ENCODE data around the gene SEPTIN1.

The SEPTIN1 gene

DNA sequence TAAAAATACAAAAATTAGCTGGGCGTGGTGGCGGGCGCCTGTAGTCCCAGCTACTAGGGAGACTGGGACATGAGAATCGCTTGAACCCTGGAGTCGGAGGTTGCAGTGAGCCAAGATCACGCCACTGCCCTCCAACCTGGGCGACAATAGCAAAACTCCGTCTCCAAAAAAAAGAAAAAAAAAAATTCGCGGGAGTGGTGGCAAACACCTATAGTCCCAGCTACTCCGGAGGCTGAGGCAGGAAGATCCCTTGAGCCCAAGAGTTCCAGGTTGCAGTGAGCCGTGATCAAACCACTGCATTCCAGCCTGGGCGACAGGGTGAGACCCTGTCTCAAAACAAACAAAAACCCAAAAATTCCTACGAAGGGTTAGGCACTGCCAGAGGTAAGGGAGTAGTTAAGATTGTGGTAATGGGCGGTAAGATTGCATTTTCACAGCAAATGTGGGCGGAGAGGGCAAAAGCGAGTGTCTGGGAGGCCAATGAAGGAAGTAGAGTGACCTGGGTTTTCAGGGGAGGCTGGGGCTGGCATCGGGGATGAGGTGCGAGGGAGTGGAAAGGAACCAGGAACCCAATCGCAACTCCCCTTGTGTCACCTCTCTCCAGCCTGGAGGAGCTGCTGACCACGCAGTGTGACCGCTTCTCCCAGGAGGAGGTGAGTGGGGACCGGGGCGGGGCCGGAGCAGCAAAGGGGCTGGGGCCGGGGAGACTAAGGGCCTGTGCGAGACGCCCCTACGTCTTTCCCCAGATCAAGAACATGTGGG is 5.1 kb downstream of the SEPTIN1 start:
- no peak for DNase-seq (ENCODE audit: low read depth)

DNA sequence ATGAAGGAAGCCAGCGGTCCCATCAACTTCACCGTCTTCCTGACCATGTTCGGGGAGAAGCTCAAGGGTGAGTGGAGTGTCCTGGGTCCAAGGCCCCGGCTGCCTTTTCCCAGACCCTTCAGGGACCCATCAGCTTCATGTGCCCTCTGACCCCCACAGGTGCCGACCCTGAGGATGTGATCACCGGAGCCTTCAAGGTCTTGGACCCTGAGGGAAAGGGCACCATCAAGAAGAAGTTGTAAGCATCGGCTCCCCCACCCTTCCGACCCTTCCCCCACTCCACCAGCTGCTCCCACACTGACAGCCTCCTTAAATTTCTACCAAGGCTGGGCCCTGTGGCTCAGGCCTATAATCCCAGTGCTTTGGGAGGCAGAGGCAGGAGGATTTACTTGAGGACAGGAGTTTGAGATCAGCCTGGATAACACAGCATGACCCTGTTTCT is 5.9 kb downstream of the SEPTIN1 start:
- DNase-seq (ENCODE audit: low read depth): no peak

DNA sequence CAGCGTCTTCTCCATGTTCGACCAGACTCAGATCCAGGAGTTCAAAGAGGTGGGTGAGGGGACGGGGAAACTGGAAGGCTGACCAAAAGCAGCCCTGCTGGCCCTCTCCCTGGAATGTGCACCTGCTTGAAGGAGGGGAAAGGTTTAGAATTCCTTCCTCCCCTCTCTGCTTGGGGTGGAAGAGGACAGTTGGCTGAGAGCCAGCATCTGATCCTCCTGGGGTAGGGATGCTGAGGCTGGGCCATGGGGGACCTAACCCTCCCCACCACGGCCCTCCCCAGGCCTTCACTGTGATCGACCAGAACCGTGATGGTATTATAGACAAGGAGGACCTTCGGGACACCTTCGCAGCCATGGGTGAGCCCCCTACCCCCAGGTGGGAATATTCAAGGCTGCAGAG is 6.5 kb downstream of the SEPTIN1 start:
- DNase-seq (ENCODE audit: low read depth): no peak

DNA sequence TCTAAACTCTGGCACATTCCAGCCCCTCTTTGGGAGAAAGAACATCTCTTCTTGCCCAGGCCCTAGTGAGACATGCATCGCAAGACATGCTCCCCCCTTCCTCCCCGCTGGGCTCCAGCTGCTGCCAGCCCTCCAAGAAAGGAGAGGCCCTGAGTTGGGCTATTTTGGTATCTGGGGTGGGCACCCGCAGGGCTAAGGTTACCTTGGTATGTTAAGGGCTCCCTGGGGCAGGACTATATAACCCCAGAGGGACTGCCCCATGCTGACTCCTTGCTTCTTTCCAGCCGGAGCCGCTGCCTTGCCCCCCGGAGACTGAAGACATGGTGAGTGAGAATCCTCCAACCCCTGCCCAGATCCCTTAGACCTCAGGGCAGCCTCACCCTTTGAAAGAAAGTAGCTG is 7.8 kb downstream of the SEPTIN1 start, which contains the start of gene MYL11:
MYL11 (plus strand) TSS at position 265 of the 400 bp plus-strand sequence; CDS start at position 321, 56 bp downstream.
- DNase-seq (ENCODE audit: low read depth): no peak

DNA sequence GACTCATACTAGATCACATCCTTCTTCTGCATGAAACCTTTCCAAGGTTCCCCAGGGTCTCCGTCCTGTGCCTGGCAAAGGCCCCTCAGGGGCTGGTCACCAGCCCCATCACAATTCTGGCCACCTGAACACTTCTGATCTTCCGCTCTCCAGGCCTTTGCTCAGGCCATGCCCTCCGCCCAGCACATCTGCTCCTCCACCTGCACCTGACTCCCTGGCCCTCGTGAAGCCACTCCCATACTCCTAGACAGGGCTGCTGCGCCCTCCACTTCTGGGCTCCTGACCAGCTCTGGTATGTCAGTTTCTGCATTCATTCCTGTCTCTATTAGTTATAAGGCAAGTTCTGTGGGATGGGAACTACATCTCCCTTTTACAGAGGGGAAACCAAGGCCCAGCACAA is 9.6 kb downstream of the SEPTIN1 start:
- no peak for DNase-seq (ENCODE audit: low read depth)

DNA sequence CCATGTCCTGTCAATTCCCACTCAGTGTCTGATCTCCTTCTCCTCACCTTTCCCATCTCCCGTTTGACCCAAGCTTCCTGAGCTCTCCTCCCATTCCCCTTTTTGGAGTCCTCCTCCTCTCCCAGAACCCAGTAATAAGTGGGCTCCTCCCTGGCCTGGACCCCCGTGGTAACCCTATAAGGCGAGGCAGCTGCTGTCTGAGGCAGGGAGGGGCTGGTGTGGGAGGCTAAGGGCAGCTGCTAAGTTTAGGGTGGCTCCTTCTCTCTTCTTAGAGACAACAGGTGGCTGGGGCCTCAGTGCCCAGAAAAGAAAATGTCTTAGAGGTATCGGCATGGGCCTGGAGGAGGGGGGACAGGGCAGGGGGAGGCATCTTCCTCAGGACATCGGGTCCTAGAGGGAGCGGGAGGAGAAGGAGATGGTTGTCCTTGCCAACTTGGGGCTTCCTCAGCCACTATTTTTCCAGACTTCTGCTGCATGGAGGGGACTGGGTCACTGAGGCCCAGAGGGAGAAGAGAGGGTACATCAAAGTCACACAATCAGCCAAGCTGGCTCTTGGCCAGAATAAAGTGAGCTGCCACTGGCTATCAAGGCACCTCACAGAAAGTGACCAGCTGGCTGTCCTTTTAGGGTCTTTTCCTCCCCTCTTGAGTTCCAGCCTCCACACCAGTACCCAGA is 10.2 kb downstream of the SEPTIN1 start:
- DNase-seq (ENCODE audit: low read depth): no peak

DNA sequence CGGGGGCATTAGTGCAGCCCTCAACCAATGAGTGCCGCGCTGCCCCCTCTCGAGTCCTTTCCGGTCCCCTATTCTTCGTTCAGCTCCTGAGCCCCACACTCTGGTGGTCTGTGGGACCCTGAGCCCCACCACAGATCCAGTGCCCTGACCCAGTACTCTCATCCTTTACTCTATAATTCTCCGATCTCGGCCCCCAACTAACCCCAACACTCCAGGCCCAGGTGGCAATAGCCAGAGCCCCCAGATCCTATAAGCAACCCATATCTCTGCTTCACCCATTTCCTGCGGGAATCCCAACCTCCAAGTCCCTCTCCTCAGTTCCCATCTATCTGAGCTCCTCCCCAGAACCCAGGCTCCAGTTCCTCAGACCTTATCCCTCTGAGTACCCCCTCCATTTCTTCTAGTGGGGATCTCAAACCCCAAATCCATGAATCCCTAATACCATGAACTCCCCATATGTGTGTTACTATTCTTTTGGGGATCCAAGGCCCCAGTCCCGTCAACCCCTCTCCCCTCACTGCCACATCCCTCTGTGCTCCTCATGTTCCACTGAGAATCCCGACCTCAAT is 11.0 kb downstream of the SEPTIN1 start:
- no peak for DNase-seq (ENCODE audit: low read depth)

DNA sequence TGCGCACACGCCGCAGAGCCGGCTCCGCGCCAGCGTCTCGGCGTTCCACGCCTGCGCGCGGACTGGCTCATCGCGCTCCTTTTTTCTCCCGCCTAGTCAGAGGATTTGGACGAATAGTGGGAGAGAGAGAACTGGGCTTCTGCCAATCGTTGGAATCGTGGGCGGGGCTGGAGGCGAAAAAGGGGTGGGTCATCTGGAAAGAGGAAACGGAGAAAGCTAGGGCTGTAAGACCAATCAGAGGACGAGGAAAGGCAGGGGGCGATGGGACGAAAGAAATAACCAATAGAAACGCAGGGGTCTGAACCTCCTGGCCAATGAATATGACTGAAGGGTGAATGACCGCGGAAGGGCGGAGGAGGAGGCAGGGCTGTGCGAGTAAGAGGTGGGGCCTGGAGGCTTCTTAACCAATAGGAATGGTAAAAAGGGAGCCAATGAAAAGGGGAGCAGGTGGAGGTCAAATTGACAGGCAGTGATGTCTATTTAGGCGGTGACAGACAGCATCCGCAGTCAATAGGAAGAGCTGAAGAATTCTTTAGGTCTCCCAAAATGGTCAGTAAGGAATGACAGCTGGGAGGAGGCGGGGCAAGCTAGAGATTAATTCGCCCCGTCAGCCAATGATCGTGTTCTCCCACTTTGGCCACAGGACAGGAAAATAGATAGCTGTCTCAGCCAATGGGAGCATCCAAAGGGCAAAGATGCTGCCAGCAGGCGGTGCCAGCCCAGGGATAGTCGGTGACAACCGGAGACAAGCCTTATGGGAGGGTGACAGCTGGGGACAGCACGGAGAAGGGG is 11.7 kb downstream of the SEPTIN1 start, which contains the start of gene TBC1D10B:
TBC1D10B (minus strand) TSS at position 39 of the 792 bp plus-strand sequence. CDS start 311 bp downstream, outside the sequence.
- peak; percentile 98 for DNase-seq (ENCODE audit: low read depth)

DNA sequence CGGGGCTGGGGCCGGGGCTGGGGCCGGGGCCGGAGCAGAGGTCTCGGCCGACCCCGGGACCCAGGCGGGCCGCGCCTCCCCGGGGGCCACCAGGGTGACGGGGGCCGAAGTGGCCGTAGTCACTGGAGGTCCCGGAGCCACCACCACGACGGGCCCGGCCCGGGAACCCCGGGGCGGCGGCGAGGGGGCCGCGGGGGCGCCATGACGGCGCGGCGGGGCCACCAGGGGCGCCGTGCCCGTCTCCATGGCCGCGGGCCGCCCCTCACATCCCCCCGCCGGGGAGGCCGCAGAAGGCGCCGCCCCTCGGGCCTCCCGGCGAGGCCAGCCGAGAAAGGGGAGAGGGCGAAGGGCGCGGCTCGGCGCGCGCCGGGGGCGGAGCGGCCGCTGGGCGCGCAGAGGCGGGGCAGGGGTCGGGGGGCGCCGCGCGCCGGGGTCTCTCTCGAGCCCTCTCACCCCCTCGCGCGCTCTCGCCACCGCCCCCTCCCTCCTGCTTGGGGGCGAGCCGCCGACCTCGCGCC is 12.4 kb downstream of the SEPTIN1 start:
- DNase-seq (ENCODE audit: low read depth): no peak

DNA sequence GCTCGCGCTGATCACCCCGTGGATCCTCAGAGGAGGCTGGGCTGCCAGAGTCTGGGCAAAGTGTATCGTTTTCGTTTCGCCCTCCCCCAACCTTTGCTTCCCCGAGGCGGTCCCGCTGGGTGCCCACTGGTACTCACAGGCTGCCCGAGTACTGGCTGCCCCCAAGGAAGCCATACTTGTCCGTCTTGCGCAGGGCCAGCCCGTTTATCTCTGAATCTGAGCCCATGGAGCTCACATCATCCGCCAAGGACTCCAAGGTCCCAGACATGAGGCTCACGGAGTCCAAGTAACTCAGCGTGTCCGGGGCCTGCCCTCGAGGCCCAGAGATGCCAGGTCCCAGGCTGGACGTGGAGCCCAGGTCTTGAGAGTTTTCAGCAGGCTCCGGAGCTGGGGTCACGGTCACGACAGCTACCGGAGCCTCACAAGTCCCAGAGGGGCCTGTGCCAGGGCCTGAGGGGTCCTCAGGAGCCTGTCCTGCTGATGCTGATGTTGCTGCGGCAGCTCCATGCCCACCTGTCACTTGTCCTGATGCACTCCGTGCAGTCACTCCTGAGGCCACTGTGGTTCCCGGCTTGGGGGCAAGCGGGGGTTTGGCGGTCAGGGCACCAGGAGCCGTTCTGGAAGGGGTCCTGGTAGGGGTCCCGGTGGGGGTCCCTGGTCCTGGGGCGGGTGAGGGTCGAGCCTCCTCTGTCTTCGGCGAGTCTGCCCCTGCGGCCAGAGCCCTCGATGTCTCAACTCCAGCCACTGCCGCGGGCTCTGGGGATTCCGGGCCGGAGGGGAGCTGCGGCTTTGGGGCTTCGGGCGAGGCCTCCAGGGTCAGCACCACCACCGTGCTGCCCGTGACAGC is 13.0 kb downstream of the SEPTIN1 start:
- DNase-seq (ENCODE audit: low read depth): no peak

DNA sequence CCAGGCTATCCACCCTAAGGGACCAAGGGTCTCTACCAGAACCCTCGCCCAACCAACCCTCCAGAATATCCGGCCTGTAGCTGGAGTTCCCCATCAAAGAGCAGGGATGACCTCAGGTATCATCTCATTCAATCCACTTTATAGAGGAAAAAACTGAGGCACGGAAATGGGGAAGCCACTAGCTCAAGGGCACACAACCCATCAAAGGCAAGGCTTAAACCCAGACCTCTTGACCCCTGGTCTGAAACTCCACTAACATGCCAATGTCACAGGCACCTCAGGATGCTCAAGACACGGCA is 13.6 kb downstream of the SEPTIN1 start:
- no peak for DNase-seq (ENCODE audit: low read depth)

DNA sequence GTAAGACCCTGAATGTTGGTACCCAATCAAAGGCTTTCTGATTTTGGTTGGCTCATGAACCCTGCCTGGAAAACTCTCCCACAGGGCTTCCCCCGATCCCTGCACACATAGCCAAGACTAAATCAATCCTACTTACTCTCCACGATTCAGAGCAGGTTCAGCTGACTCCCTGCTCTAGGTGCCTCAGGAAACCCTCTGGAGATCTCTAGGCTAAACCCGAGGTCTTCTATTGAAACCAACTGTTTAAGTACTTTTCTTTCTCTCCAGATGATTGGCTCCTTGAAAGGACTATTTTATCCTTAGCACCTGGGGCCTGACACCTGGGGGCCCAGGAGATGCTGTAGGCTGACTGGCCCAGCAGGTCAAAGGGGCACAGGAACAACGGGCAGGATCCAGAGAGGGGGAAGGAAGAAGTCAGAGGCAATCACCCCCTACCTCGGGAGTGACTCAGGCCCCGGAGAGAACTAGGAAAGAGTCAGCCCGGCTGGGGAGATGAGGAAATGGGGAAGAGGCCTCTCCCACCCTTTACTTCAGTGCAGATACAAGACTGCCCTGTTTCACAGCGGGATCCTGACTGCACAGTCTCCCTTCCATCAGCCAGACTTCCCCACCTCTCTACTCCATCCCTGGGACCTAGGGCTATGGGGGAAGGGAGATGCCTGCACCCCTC is 14.1 kb downstream of the SEPTIN1 start:
- DNase-seq (ENCODE audit: low read depth): no peak

DNA sequence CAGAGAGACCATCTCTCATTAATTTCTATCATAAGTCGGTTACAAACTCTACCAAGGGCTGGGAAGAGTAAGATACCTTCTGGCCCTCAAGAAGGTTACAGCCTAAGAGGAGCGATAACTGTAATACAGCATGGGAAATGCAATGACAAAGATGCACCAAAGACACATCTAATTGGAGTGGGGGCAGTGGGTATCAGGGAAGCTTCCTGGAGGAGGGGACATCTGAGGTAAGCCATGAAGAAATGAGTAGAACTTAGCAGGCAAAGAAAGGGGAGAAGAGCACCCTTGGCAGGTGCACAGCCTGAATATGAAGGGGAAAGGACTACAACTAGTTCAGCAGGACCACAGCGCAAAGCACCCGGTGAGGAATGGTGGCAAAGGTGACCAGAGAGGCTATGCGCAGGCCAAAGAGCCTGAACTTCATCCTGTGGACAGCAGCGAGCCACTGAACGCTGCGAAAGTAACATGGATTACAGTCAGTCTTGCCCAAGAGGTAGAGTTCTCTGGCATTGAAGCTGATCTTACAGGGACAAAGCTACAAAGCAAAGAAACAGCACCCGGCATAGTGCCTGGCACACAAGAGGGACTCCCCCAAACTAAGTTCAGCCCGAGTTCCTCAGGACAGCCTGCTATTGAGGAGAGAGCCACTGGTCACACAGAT is 14.9 kb downstream of the SEPTIN1 start:
- no peak for DNase-seq (ENCODE audit: low read depth)

DNA sequence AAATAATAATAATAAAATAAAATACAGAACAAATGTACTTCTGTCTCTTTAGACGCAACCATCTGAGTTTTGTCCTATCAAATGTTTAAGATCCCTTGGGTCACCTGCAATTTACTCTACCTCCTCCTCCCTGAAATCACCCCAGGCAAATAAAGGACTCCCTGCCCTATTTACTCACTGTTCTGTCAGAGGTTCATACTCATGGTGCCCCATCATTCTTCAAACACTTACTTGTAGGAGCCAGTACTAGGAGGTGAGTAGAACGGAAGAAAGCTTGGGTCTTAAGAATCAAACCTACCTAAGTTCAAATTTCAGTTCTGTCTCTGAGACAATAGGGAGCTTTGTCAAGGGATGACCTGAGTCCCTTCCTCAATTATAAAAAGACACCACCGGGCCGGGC is 15.8 kb downstream of the SEPTIN1 start:
- no peak for DNase-seq (ENCODE audit: low read depth)

DNA sequence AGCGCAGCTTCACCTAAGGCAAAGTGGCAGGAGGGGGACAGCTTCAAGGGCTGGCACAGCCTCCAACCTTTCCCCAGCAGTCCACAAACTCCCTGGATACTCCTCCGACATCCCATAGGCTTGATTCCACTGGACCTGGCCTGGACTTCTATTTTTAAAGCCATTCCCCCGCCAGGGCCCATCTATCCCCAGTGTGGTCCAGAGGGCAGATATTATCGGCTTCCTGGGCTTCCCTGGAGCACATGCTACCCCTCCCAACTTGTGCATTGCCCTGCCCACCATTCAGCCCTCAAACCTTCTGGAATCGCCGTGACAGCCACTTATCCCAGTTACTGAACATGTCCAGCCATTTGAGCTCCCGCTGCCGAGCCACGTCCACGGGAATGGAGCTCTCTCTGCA is 17.2 kb downstream of the SEPTIN1 start:
- DNase-seq (ENCODE audit: low read depth): no peak

DNA sequence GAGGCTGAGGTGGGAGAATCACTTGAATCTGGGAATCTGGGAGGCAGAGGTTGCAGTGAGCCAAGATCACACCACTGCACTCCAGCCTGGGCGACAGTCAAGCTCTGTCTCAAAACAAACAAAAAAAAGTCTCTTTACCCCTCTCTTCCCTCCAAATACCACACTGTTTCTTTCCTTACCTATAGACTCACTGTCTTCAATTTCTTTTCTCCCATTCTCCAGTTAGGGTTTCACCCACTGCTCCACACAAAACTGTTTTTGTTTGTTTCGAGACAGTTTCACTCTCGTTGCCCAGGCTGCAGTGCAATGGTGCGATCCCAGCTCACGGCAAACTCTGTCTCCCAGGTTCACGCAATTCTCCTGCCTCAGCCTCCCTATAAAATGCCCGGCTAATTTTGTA is 21.2 kb downstream of the SEPTIN1 start:
- DNase-seq (ENCODE audit: low read depth): no peak

DNA sequence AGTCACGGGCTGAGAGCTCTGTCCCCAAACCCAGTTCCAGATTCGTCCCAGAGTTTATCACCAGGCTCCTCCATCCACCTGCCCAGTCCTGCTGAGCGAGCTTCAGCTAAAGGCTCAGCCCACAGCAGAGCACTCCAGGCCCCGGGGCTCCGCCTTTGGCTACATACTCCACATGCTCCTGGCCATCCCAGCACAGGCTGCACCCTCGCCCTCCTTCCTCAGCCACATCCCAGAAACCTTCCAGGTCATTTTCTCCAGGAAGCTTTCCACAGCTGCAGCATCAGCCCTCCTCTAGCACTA is 22.5 kb downstream of the SEPTIN1 start:
- no peak for DNase-seq (ENCODE audit: low read depth)

DNA sequence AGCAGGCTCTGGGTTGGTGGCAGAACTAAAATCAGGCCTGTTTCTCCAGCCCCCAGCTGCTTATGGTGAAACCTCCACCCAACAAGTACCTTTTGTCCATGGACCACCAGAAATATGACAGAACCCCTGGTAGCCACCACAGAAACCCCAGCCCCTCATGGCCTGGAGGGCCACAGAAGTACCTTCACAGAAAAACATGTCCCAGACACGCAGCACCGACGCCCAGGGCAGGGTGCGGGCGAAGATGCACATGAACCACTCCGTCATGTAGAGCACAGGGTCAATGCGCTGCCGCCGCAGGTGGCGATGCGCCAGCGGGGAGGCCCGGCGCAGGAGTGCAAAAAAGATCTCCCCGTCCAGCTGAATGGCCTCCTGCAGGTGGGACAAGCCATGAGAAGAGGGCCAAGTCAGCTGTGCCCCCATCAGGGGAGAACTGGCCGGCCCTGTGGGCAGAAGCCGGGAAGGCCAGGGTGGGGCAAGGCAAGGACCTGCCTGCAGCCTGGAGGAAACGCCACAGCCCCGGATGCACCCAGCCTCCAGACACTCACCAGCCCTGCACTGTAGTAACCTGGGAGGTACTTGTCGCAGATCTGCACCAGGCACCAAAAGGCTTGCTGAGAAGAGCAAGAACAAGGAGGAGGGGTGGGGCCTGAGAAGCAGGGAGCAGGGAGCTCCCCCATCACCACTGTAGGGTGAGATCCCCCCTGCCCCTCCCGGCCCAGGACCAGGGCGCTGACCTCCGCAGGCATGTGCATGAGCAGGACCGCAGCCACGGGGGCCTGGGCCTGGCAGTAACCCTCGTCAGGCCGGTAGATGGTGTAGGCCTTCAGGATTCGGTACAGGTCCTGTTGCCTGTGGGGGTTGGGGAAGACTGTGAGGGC is 23.1 kb downstream of the SEPTIN1 start:
- no peak for DNase-seq (ENCODE audit: low read depth)

DNA sequence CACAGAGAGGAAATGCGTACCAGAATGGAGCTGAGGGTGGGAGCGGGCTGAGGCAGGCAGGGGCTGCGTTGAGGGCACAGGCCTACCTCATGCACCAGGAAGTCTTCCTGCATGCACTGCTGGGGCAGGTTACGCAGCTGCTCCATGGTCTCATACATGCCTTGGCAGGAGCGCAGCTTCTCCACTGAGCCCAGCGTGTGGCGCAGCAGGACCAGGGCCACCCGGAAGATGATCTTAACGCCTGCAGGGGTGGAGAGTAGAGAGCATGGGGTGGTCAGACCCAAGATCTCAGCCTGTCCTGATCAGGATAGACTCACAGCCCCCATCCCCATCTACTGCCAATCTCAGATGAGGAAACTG is 23.8 kb downstream of the SEPTIN1 start:
- no peak for DNase-seq (ENCODE audit: low read depth)

All from stimulated activated CD8-positive, alpha-beta memory T cell treated with anti-CD3 and anti-CD28 coated beads, Interleukin-12 subunit alpha, Interleukin-12 subunit beta, amount 100 ng/mL, for 1 hour (primary cell).